H1 (cell line): Measurements from ENCODE around the gene GSTM2. TPM values are rescaled to one million over a fixed set of nuclear protein-coding genes. Genes with fewer than 3 reads are reported as not detected.

Experiments used
- GTF2F1 ChIP-seq: IDR thresholded peaks from 2 replicates; pipeline ENCODE4 v1.6.1; 2012; ENCODE audit warnings: low read depth, low read length, improper control_type of control experiment, borderline replicate concordance
- KDM4A ChIP-seq: IDR thresholded peaks from one replicate; pipeline ENCODE4 v1.7.1; 2012; ENCODE audit warnings: low read depth, mild to moderate bottlenecking, moderate library complexity, low read length, inconsistent platforms; ENCODE audit not compliant: severe bottlenecking
- KDM5A ChIP-seq: fragments of 200-600 bp; IDR thresholded peaks from 2 replicates; pipeline ENCODE4 v1.7.1; 2012; ENCODE audit warnings: mild to moderate bottlenecking, low read length, inconsistent platforms, mixed read lengths
- RXRA ChIP-seq: IDR thresholded peaks from 2 replicates; pipeline ENCODE4 v1.6.1; 2011; ENCODE audit warnings: low read depth, mild to moderate bottlenecking, low read length, moderate library complexity; ENCODE audit not compliant: insufficient read depth
- polyA plus RNA-seq, 7 experiments: library from polyadenylated mRNA; depleted of rRNA in 3 of 7; stranded (reverse) in 5 of 7; unstranded in 2 of 7; fragments of >200 nt in 5 of 7; fragments of 200-250 nt in 2 of 7; gene quantifications; 1 replicate in 5 of 7; 2 replicates in 1 of 7; 4 replicates in 1 of 7; pipeline versions ENCODE4 v1.2.1 to v1.2.3, GENCODE V29; 2011 to 2013; ENCODE audit warnings: missing spikeins in 2 of 7, mixed read lengths in 2 of 7
- total RNA-seq: library from RNA; stranded (reverse); fragmentation: NEBNext Ultra II Directional; extraction: Animal tissue kit (Norgen Biotek cat#: 25700); gene quantifications from 2 replicates; pipeline ENCODE4 v1.2.1, GENCODE V29; 2021
- TF ChIP-seq, protein P1 (sequence below): IDR thresholded peaks from 2 replicates; pipeline ENCODE4 v1.6.1; 2011; ENCODE audit warnings: low read length, improper control_type of control experiment

Gene GSTM2
- total and polyA plus RNA-seq, 2 of the 8 experiments (the other 6 are each of a cell fraction or from before 2014, with no cell fraction given) = 9.6 to 23.1 TPM

DNA sequence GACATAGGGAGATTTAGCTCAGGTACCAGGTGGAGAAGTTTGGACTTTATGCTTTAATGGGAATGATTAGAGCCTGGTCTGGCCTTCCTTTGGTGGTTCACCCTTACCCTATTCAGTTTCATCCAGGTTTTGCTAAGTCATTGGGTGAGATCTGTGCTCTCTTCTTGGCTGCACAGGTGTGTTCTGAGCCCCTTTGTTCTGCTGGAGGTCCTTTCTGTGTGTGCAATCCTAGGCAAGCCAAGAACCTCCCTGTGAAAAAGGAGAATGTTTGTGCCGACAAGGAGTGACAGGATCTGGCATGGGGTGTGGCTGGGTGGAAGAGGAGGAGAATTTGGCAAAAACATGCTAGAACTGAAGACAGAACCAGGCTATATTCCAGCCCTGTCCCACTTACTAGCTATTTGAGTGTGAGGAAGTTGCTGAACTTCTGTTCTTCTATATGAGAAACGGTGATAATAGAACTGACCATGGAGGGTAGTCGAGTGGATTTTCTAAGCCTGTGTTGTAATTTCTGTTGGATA is 48.8 kb downstream of the GSTM2 start (continued):
- TF ChIP-seq, protein P1, sequence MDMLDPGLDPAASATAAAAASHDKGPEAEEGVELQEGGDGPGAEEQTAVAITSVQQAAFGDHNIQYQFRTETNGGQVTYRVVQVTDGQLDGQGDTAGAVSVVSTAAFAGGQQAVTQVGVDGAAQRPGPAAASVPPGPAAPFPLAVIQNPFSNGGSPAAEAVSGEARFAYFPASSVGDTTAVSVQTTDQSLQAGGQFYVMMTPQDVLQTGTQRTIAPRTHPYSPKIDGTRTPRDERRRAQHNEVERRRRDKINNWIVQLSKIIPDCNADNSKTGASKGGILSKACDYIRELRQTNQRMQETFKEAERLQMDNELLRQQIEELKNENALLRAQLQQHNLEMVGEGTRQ = no peak
- TF ChIP-seq GTF2F1 = no peak
- TF ChIP-seq RXRA = no peak
- TF ChIP-seq KDM4A = no peak
- no peak for TF ChIP-seq KDM5A
